ENCODE results near the gene TSPEAR.
"Not testable (repeated sequence)": the region's sequence is repeated elsewhere in the genome, so short reads cannot be mapped to it uniquely, and the experiment has no call there.

GRCh38 chr21:44591801-44592130, 119.6 kb downstream of the TSPEAR start:
- not testable (repeated sequence) for TF ChIP-seq CTCF (conservative IDR thresholded peaks at IDR 0.05 in 1 of 2, IDR thresholded peaks at IDR 0.05 in 1 of 2; ENCODE audit: low read depth in 1 of 2, low read length in 2 of 2); EZH2 (IDR thresholded peaks at IDR 0.05; ENCODE audit: low read length, missing control alignments)

Measured in fibroblast of lung (primary cell).